HG03558 (cell line): ENCODE data around the gene RAB11FIP4.
A peak's percentile ranks its signal among the peaks of the same experiment; 100 is the strongest.

Experiments
- ATAC-seq: cut with Tn5 transposase; IDR thresholded peaks from one replicate; pipeline ENCODE4 v1.9.1; 2021; ENCODE audit warnings: moderate number of reproducible peaks; ENCODE audit not compliant: unreplicated experiment; ENCODE audit errors: extremely low read depth

RAB11FIP4 gene

GRCh38 chr17:31532081-31532480 lies 140.6 kb downstream of the RAB11FIP4 start:
- no peak for ATAC-seq

- ATAC-seq: no peak
Observed at GRCh38 chr17:31532526-31532925, 141.1 kb downstream of the RAB11FIP4 start.

- ATAC-seq: no peak
Observed at GRCh38 chr17:31533546-31534155, 142.2 kb downstream of the RAB11FIP4 start.

- ATAC-seq: no peak
Observed at GRCh38 chr17:31534223-31534888, 142.9 kb downstream of the RAB11FIP4 start.

GRCh38 chr17:31535581-31535981 lies 144.1 kb downstream of the RAB11FIP4 start:
- ATAC-seq: no peak

- ATAC-seq: no peak
Observed at GRCh38 chr17:31536451-31536850, 145.0 kb downstream of the RAB11FIP4 start.

DNA sequence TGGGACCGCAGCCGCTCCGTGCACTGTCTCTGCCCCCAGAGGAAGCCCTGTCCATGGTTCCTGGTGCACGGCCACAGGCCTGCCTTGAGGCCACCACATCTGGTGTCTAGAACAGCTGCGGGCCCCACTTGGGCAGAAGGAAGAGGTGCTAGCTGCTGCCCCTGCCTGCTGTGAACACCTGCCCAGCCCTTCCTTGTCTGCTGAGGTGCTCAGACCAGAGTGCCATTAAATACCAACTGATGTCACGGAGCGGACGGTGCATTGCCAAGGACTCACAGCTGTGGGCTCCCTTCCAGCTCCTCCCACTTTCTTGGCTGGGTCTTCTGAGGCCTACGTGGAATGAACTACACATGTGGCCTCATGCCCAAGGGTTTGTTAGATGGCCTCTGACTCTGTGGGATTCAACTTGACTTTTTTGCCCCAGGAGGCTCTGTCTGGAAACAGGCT lies 146.1 kb downstream of the RAB11FIP4 start:
- no peak for ATAC-seq

- ATAC-seq: no peak
Observed at GRCh38 chr17:31538080-31538762, 146.7 kb downstream of the RAB11FIP4 start.

- no peak for ATAC-seq
Observed at GRCh38 chr17:31540602-31541307, 149.3 kb downstream of the RAB11FIP4 start.

- no peak for ATAC-seq
Observed at GRCh38 chr17:31541559-31541958, 150.1 kb downstream of the RAB11FIP4 start.

DNA sequence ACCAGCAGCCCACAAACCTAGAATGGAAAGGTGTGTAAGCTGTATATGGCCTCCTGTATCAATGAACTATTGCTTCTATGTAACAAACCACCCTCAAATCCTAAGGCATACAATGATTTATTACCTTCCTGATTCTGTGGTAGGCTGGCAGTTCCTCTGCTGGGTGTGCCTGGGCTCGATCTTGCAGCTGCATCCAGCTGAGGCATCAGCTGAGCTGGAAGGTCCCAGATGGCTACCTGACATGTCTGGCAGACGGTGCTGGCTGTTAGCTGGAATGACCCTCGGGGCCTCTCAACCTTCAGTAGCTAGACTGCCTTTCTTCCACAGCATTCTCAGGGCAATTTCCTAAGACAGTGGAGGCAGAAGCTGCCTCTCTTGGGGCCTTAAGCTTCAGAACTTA lies 152.7 kb downstream of the RAB11FIP4 start:
- no peak for ATAC-seq

DNA sequence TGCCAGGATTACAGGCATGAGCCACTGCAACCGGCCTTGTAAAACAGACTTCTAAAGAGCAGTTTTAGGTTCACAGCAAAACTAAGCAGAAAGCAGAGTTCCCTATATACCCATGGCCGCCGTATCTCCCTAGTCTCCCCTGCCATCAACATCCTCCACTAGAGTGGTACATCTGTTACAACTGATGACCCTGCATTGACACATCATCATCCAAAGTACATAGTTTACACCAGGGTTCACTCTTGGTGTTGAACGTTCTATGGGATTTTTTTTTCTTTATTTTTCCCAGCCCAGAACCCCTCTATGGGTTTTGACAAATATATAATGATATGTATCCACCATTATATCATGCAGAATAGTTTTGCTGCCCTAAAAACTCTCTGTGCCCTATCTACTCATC lies 155.2 kb downstream of the RAB11FIP4 start:
- ATAC-seq: no peak

- ATAC-seq: no peak
Observed at GRCh38 chr17:31548709-31549108, 157.2 kb downstream of the RAB11FIP4 start.

DNA sequence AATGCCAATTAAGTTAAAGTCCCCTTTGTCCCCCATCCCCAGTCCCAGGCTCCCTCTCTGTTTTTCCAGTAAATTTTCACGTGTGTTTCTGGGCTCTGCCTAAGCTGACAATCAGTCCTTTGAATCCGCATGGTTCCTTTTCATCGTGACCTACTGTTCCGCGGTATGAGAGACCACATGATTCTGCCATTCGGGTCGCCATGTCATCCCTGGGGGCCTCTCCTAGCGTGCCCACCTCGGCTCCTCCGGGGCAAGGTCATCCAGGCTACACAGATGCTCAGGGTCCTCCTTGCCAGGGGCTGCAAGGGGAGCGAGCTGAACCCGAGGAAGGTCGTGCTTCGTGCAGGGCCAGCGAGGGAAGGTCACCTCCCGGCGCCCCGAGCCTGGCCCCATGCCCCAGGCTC lies 157.6 kb downstream of the RAB11FIP4 start:
- no peak for ATAC-seq

- ATAC-seq: peak; percentile 67
Observed at GRCh38 chr17:31549525-31550388, 158.3 kb downstream of the RAB11FIP4 start.

DNA sequence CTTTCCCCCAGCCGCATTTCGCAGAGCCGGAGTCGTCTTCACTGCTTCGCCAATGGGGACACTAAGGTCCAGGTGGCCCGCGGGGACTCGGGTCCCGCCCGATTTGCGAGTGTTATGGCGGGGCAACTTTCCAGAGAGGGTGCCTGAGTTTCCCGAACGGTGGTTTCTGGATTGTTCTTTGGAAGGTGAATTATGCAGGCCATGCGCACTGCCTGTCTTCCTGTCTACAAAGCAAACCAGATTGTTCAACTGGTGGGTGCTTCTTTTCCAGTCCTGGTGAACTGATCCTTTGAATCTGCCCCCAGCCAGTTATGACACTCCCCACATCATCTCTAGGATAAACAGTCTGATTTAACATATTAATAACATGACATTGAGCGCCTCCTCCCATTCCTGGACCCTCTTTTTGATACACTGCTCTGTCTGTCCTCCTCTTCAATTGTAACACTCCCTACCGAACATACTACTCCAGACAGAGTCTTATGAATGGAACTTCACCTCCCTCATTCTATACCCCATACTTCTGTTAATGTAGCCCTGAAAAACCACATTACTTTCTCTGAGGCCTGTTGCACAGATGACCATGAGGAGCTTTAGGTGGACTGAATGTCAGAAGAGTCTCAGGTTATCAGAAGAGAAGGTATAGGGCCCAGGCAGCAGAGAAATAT lies 159.0 kb downstream of the RAB11FIP4 start:
- ATAC-seq: no peak

- ATAC-seq: no peak
Observed at GRCh38 chr17:31552568-31552967, 161.1 kb downstream of the RAB11FIP4 start.

DNA sequence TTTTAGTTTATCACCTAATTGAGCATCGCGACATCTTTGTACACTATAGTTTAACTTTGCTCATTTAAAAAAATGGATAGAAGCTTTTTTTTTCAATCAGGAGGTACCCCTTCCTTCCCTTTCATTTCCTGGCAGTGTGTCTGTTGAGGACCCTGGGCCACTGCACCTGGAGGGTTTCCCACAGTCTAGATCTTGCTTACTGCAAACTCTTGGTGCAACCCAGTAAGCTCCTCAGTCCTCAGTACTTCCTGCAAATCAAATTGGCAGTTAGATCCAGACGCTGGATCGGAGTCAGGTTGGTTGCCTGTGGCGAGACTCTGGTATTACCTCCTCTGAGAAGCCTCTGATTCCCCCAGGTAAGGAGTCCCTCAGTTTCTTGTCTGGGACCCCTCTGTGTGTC lies 162.0 kb downstream of the RAB11FIP4 start:
- ATAC-seq: no peak

- ATAC-seq: no peak
Observed at GRCh38 chr17:31554930-31555329, 163.5 kb downstream of the RAB11FIP4 start.
